Dedifferentiated amniotic fluid mesenchymal stem cell (primary cell): ENCODE results near the gene ATP23.

Source experiments
- DNase-seq: peaks from one replicate; pipeline ENCODE4 v3.0.0-alpha.2; 2016; ENCODE audit errors: extremely low spot score

The ATP23 gene

GRCh38 chr12:57983146-57983857, 41.9 kb downstream of the ATP23 start:
- peak; percentile 85 for DNase-seq

GRCh38 chr12:57983858-57984505, 42.6 kb downstream of the ATP23 start:
- DNase-seq, result no peak

GRCh38 chr12:57984629-57985151, 43.3 kb downstream of the ATP23 start:
- no peak for DNase-seq

GRCh38 chr12:57985685-57986084, 44.3 kb downstream of the ATP23 start:
- DNase-seq, result no peak

GRCh38 chr12:57989838-57990237, 48.5 kb downstream of the ATP23 start:
- no peak for DNase-seq

GRCh38 chr12:57990241-57990883, 49.0 kb downstream of the ATP23 start:
- DNase-seq, result no peak

GRCh38 chr12:57992001-57992400, 50.6 kb downstream of the ATP23 start:
- DNase-seq, result no peak

GRCh38 chr12:57993030-57993429, 51.7 kb downstream of the ATP23 start:
- DNase-seq, result no peak

GRCh38 chr12:57993834-57994233, 52.5 kb downstream of the ATP23 start:
- DNase-seq, result no peak

GRCh38 chr12:57996520-57996919, 55.2 kb downstream of the ATP23 start:
- no peak for DNase-seq

GRCh38 chr12:57998251-57998650, 56.9 kb downstream of the ATP23 start:
- DNase-seq, result no peak

GRCh38 chr12:58000499-58000898, 59.1 kb downstream of the ATP23 start:
- DNase-seq, result no peak

GRCh38 chr12:58007875-58008274, 66.5 kb downstream of the ATP23 start:
- no peak for DNase-seq

- no peak for DNase-seq
These were observed 67.3 kb downstream of the ATP23 start for GRCh38 chr12:58008634-58009033.
